ENCODE results near the gene PPL. TPM values are rescaled to one million over a fixed set of nuclear protein-coding genes. Genes with fewer than 3 reads are reported as not detected.
A peak's percentile ranks its signal among the peaks of the same experiment; 100 is the strongest.
"Not testable (repeated sequence)": the region's sequence is repeated elsewhere in the genome, so short reads cannot be mapped to it uniquely, and the experiment has no call there.

The PPL gene
- total RNA-seq, 1 donor from 2014 or later: 4.7 TPM

GRCh38 chr16:4972938-4973587 lies 36.1 kb upstream of the PPL start:
- DNase-seq: peak; percentile 66
- H3K4me1 Mint-ChIP-seq (ENCODE audit: low read depth, unreplicated experiment): peaks cover 18% of the 10 kb centered on the region
- peak overlapping the region; percentile 85 for H3K27ac Mint-ChIP-seq (ENCODE audit: unreplicated experiment)
- H3K9me3 Mint-ChIP-seq (ENCODE audit: unreplicated experiment): no peaks in the 10 kb centered on the region
- H3K36me3 Mint-ChIP-seq (ENCODE audit: unreplicated experiment): peaks cover 4% of the 10 kb centered on the region
- TF ChIP-seq CTCF (IDR thresholded peaks at IDR 0.05; ENCODE audit: partially characterized antibody, unreplicated experiment): no peak
- H3K4me3 Mint-ChIP-seq (ENCODE audit: unreplicated experiment): peak overlapping the region; percentile 28
- H3K27me3 Mint-ChIP-seq (ENCODE audit: unreplicated experiment): no peaks in the 10 kb centered on the region

- H3K4me1 Mint-ChIP-seq (ENCODE audit: low read depth, unreplicated experiment): peaks cover 18% of the 10 kb centered on the region
- DNase-seq: no peak
Measured at GRCh38 chr16:4970010-4970409, 33.1 kb upstream of the PPL start.

GRCh38 chr16:4968879-4969483 lies 32.0 kb upstream of the PPL start:
- DNase-seq: no peak
- H3K27ac Mint-ChIP-seq (ENCODE audit: unreplicated experiment): peak overlapping the region; percentile 29
- peak overlapping the region; percentile 38 for H3K4me3 Mint-ChIP-seq (ENCODE audit: unreplicated experiment)
- H3K27me3 Mint-ChIP-seq (ENCODE audit: unreplicated experiment): no peaks in the 10 kb centered on the region
- H3K36me3 Mint-ChIP-seq (ENCODE audit: unreplicated experiment): no peaks in the 10 kb centered on the region
- TF ChIP-seq CTCF (IDR thresholded peaks at IDR 0.05; ENCODE audit: partially characterized antibody, unreplicated experiment): no peak
- H3K9me3 Mint-ChIP-seq (ENCODE audit: unreplicated experiment): no peaks in the 10 kb centered on the region
- peaks cover 18% of the 10 kb centered on the region for H3K4me1 Mint-ChIP-seq (ENCODE audit: low read depth, unreplicated experiment)

More at GRCh38 chr16:4970010-4970409, 33.1 kb upstream of the PPL start:
- no peaks in the 10 kb centered on the region for H3K9me3 Mint-ChIP-seq (ENCODE audit: unreplicated experiment)
- no peak overlapping the region for H3K4me3 Mint-ChIP-seq (ENCODE audit: unreplicated experiment)
- no peaks in the 10 kb centered on the region for H3K36me3 Mint-ChIP-seq (ENCODE audit: unreplicated experiment)
- H3K27me3 Mint-ChIP-seq (ENCODE audit: unreplicated experiment): no peaks in the 10 kb centered on the region
- H3K27ac Mint-ChIP-seq (ENCODE audit: unreplicated experiment): no peak overlapping the region
- TF ChIP-seq CTCF (IDR thresholded peaks at IDR 0.05; ENCODE audit: partially characterized antibody, unreplicated experiment): no peak

GRCh38 chr16:4968278-4968677 lies 31.3 kb upstream of the PPL start:
- H3K36me3 Mint-ChIP-seq (ENCODE audit: unreplicated experiment); H3K27ac Mint-ChIP-seq (ENCODE audit: unreplicated experiment); H3K27me3 Mint-ChIP-seq (ENCODE audit: unreplicated experiment); DNase-seq; H3K4me3 Mint-ChIP-seq (ENCODE audit: unreplicated experiment); H3K9me3 Mint-ChIP-seq (ENCODE audit: unreplicated experiment): not testable (repeated sequence)
- peaks cover 16% of the 10 kb centered on the region for H3K4me1 Mint-ChIP-seq (ENCODE audit: low read depth, unreplicated experiment)

GRCh38 chr16:4966736-4967453 lies 29.9 kb upstream of the PPL start:
- Mint-ChIP-seq H3K36me3 (ENCODE audit: unreplicated experiment) (no peaks in the 10 kb centered on the region), H3K4me1 (ENCODE audit: low read depth, unreplicated experiment) (peaks cover 6% of the 10 kb centered on the region), H3K9me3 (ENCODE audit: unreplicated experiment) (no peaks in the 10 kb centered on the region), H3K27ac (ENCODE audit: unreplicated experiment) (no peak overlapping the region), H3K27me3 (ENCODE audit: unreplicated experiment) (no peaks in the 10 kb centered on the region), H3K4me3 (ENCODE audit: unreplicated experiment) (no peak overlapping the region)
- no peak for DNase-seq
- TF ChIP-seq CTCF (IDR thresholded peaks at IDR 0.05; ENCODE audit: partially characterized antibody, unreplicated experiment): no peak

GRCh38 chr16:4963527-4963926 lies 26.6 kb upstream of the PPL start:
- not testable (repeated sequence) for H3K27me3 Mint-ChIP-seq (ENCODE audit: unreplicated experiment); DNase-seq; H3K9me3 Mint-ChIP-seq (ENCODE audit: unreplicated experiment); H3K4me3 Mint-ChIP-seq (ENCODE audit: unreplicated experiment); H3K27ac Mint-ChIP-seq (ENCODE audit: unreplicated experiment); H3K4me1 Mint-ChIP-seq (ENCODE audit: low read depth, unreplicated experiment); H3K36me3 Mint-ChIP-seq (ENCODE audit: unreplicated experiment)

Measured in glutamatergic neuron (in vitro differentiated cells).